ENCODE results near the gene ACTN3. TPM values are rescaled to one million over a fixed set of nuclear protein-coding genes. Genes with fewer than 3 reads are reported as not detected.
"Not testable (repeated sequence)": the region's sequence is repeated elsewhere in the genome, so short reads cannot be mapped to it uniquely, and the experiment has no call there.

Gene ACTN3
- total RNA-seq, 4 donors from 2014 or later: 0.21 TPM; not detected in 3

DNA sequence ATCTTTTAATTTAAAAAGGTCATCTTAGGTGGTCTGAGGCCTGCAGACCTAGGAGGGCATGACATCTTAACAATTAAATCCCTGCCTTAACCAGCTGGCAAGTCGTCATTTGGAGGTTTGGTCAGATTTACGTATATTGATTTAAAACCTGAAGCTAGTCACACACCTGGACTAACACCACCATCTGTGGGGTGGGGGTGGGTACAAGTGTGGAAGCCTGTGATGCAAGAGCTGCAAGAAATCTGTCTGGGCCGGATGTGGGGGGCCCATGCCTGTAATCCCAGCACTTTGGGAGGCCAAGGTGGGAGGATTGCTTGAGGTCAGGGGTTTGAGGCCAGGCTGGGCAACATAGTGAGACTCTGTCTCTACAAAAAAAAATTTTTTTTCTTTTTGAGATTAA lies 34.6 kb downstream of the ACTN3 start:
- Histone ChIP-seq H3K27me3 (no peaks in the 10 kb centered on the region), H3K27ac (no peak overlapping the region), H3K36me3 (no peaks in the 10 kb centered on the region), H3K9me3 (peaks cover 0 to 8% (median 0%) of the 10 kb centered on the region in 4 donors), H3K4me1 (peaks cover 0 to 12% (median 0%) of the 10 kb centered on the region in 4 donors), H3K4me3 (no peak overlapping the region)
- TF ChIP-seq, protein P1, sequence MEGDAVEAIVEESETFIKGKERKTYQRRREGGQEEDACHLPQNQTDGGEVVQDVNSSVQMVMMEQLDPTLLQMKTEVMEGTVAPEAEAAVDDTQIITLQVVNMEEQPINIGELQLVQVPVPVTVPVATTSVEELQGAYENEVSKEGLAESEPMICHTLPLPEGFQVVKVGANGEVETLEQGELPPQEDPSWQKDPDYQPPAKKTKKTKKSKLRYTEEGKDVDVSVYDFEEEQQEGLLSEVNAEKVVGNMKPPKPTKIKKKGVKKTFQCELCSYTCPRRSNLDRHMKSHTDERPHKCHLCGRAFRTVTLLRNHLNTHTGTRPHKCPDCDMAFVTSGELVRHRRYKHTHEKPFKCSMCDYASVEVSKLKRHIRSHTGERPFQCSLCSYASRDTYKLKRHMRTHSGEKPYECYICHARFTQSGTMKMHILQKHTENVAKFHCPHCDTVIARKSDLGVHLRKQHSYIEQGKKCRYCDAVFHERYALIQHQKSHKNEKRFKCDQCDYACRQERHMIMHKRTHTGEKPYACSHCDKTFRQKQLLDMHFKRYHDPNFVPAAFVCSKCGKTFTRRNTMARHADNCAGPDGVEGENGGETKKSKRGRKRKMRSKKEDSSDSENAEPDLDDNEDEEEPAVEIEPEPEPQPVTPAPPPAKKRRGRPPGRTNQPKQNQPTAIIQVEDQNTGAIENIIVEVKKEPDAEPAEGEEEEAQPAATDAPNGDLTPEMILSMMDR (IDR thresholded peaks at IDR 0.05): no peak
- TF ChIP-seq EP300 (IDR thresholded peaks at IDR 0.05) (no peak), POLR2A (IDR thresholded peaks at IDR 0.05) (no peak)
- DNase-seq (ENCODE audit: low spot score in 2 of 2): no peak
- WGBS, 2 donors: 51 to 68% methylated on average over 3 of the region's 3 CpGs

DNA sequence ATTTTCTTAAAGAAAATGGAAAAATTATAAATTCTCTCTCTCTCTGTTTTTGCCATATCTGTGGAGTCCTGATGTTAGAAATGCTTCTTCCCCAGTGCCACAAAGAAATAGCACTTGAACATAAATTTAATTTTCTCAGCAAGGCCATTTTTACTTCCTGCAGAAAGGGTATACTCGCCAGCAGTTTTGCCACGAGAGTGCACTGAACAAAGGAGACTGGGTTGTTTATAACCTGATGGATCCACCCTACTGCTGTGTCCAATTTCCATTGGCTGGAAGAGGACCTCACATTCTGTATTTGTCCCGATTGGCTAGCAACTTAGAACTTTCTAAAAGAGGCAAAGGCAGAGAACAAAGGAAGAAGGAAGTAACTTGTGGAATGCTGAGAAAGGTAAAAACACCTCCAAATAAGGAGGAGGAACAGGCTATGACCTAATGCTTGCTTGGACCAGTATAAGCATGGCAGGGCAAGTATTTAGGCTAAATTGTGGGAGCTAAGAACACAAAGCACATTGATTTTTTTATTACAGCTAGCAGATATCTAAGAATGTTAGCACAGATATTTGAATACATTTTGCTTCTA lies 36.0 kb downstream of the ACTN3 start:
- H3K36me3 ChIP-seq; H3K4me3 ChIP-seq; H3K9me3 ChIP-seq; H3K27ac ChIP-seq; H3K27me3 ChIP-seq; DNase-seq (ENCODE audit: low spot score in 2 of 2): not testable (repeated sequence)
- 85 to 87% methylated on average over 3 of the region's 3 CpGs for WGBS, 2 donors
- peaks cover 0 to 12% (median 0%) of the 10 kb centered on the region in 4 donors for H3K4me1 ChIP-seq

DNA sequence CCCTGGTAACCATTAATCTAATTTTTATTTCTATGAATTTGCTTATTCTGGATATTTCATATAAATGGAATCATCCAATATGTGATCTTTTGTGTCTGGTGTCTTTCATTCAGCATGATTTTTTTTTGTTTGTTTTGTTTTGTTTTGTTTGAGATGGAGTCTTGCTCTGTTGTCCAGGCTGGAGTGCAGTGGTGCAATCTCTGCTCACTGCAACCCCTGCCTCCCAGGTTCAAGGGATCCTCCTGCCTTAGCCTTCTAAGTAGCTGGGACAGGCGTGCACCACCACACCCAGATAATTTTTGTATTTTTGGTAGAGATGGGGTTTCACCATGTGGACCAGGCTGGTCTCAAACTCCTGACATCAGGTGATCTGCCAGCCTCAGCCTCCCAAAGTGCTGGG lies 38.7 kb downstream of the ACTN3 start:
- DNase-seq (ENCODE audit: low spot score in 2 of 2); H3K27ac ChIP-seq; H3K36me3 ChIP-seq; H3K9me3 ChIP-seq; H3K4me3 ChIP-seq; H3K27me3 ChIP-seq; H3K4me1 ChIP-seq: not testable (repeated sequence)
- WGBS, 2 donors: 100% methylated on average over 1 of the region's 1 CpG

DNA sequence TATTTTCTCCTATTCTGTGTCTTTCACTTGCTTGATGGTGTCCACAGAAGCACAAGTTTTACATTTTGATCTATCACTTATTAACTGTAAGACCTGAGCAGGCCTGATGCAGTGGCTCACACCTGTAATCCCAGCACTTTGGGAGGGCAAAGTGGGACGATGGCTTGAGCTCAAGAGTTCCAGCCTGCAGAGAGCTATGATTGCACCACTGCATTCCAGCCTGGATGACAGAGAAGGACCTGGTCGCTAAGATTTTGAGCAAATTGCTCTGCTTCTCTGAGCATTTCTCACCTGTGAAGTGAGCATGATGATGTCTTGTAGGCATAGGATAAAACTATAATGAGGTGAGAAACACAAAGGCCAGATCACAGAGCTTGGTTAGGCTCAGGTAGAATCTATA lies 39.4 kb downstream of the ACTN3 start:
- WGBS, 2 donors: 43 to 51% methylated on average over 2 of the region's 2 CpGs
- no peaks in the 10 kb centered on the region for H3K27me3 ChIP-seq
- DNase-seq (ENCODE audit: low spot score in 2 of 2): no peak
- no peak for TF ChIP-seq EP300 (IDR thresholded peaks at IDR 0.05)
- no peak for TF ChIP-seq POLR2A (IDR thresholded peaks at IDR 0.05)
- TF ChIP-seq, protein P1 (IDR thresholded peaks at IDR 0.05): no peak
- H3K4me1 ChIP-seq: peaks cover 0 to 2% (median 0%) of the 10 kb centered on the region in 4 donors
- no peak overlapping the region for H3K4me3 ChIP-seq
- peaks cover 0 to 8% (median 0%) of the 10 kb centered on the region in 4 donors for H3K9me3 ChIP-seq
- no peak overlapping the region for H3K27ac ChIP-seq
- no peaks in the 10 kb centered on the region for H3K36me3 ChIP-seq

DNA sequence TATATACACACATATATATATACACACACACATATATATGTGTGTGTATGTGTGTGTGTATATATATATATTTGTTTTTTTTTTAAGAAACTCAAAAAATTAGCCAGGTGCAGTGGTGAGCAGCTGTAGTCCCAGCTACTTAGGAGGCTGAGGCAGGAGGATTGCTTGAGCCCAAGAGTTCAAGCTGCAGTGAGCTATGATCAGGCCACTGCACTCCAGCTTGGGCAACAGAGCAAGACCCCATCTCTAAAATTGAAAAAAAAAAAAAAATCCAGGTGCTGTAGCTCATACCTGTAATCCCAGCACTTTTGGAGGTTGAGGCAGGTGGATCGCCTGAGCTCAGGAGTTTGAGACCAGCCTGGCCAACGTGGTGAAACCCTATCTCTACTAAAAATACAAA lies 42.6 kb downstream of the ACTN3 start:
- not testable (repeated sequence) for H3K27me3 ChIP-seq; H3K27ac ChIP-seq; DNase-seq (ENCODE audit: low spot score in 2 of 2); H3K36me3 ChIP-seq; H3K9me3 ChIP-seq; H3K4me3 ChIP-seq
- 53 to 78% methylated on average over 2 of the region's 2 CpGs for WGBS, 2 donors
- peaks cover 0 to 17% (median 16%) of the 10 kb centered on the region in 4 donors for H3K4me1 ChIP-seq

DNA sequence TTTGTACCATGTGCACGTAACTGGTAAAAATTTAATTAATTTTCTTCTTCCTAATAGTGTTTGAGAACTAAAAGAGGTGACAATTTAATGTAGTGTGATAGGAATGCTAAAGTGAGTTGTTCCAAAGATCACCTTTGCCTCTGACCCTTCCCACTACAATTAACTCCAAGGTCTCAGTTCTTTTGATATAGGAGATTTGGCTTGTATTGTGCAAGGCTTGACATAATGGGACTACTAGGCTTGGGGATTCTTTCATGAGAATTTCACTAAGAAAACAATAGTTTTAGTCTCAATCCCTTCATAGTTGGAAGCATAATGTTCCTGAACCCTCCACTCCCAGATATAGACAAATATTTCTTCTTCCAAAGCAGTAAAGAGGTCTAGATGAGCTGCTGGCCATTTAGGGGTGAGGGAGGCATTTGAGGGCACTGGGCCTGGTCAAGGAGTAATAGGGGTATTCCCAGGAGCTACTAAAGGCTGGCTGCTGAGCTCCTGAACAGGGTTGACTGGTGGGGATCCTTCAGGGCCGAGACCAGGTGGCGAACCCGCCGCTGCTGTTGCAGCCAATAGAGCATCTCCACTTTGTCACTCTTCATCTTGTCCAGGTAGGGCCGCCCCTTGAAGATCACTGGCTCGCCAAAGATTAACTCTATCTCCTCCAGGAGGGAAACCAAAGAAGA lies 43.4 kb downstream of the ACTN3 start:
- 97 to 98% methylated on average over 7 of the region's 7 CpGs for WGBS, 2 donors
- H3K27ac ChIP-seq: no peak overlapping the region
- H3K27me3 ChIP-seq: no peaks in the 10 kb centered on the region
- TF ChIP-seq POLR2A (IDR thresholded peaks at IDR 0.05) (no peak), EP300 (IDR thresholded peaks at IDR 0.05) (no peak)
- TF ChIP-seq, protein P1 (IDR thresholded peaks at IDR 0.05): no peak
- DNase-seq (ENCODE audit: low spot score in 2 of 2): no peak
- no peaks in the 10 kb centered on the region for H3K9me3 ChIP-seq
- H3K4me3 ChIP-seq: no peak overlapping the region
- no peaks in the 10 kb centered on the region for H3K36me3 ChIP-seq
- peaks cover 0 to 25% (median 21%) of the 10 kb centered on the region in 4 donors for H3K4me1 ChIP-seq

Measured in tibial nerve (tissue), 4 donors.